ENCODE results near the gene EPHA4. TPM values are rescaled to one million over a fixed set of nuclear protein-coding genes. Genes with fewer than 3 reads are reported as not detected.

Gene EPHA4
- polyA plus RNA-seq, 1 donor (not counting 4 experiments of a cell fraction or from before 2014, with no cell fraction given) = 9.0 TPM

- Histone ChIP-seq H3K4me2 (ENCODE audit: control insufficient read depth, extremely low read depth, insufficient read depth, low read depth, low read length) (no peak overlapping the region), H3K79me2 (ENCODE audit: control insufficient read depth, insufficient read depth, low read length) (no peaks in the 10 kb centered on the region), H3K9me1 (ENCODE audit: control insufficient read depth, extremely low read depth, insufficient read depth, low read length) (no peaks in the 10 kb centered on the region), H4K20me1 (ENCODE audit: control insufficient read depth, extremely low read depth, insufficient read depth, low read length) (no peaks in the 10 kb centered on the region), H3K9ac (ENCODE audit: control insufficient read depth, extremely low read depth, insufficient read depth, low read length) (no peak overlapping the region), H2AFZ (ENCODE audit: control insufficient read depth, low read length) (no peak overlapping the region), H3K4me3 (ENCODE audit: control insufficient read depth in 2 of 3, extremely low read depth in 1 of 3, insufficient read depth in 2 of 3, low read depth in 1 of 3, low read length in 3 of 3) (no peak overlapping the region), H3K4me1 (ENCODE audit: control insufficient read depth, extremely low read depth, insufficient read depth, low read length) (peaks cover 10% of the 10 kb centered on the region), H3K27me3 (ENCODE audit: control insufficient read depth, extremely low read depth, insufficient read depth, low read length) (no peaks in the 10 kb centered on the region), H3K36me3 (ENCODE audit: control insufficient read depth in 2 of 2, extremely low read depth in 1 of 2, insufficient read depth in 2 of 2, low read length in 2 of 2) (no peaks in the 10 kb centered on the region), H3K27ac (ENCODE audit: control insufficient read depth, insufficient read depth, low read length) (no peak overlapping the region), H3K9me3 (ENCODE audit: control insufficient read depth, low read depth, low read length) (no peaks in the 10 kb centered on the region)
- dilution Hi-C loops (cut with MboI; ENCODE audit: extremely low pct_ligation_motif_present, low sequenced_read_pairs) = no loop called here
- DNase-seq (ENCODE audit: low read depth, low spot score) = no peak
- FAIRE-seq = no peak
- TF ChIP-seq EZH2 (IDR thresholded peaks at IDR 0.05; ENCODE audit: low read length) (no peak), CTCF (optimal IDR thresholded peaks at IDR 0.05 in 1 of 3, IDR thresholded peaks at IDR 0.05 in 1 of 3, conservative IDR thresholded peaks at IDR 0.05 in 1 of 3; ENCODE audit: extremely low read depth in 1 of 3, insufficient read depth in 2 of 3, low read length in 3 of 3) (no peak)
These were observed 146.8 kb downstream of the EPHA4 start for GRCh38 chr2:221425353-221425752.

DNA sequence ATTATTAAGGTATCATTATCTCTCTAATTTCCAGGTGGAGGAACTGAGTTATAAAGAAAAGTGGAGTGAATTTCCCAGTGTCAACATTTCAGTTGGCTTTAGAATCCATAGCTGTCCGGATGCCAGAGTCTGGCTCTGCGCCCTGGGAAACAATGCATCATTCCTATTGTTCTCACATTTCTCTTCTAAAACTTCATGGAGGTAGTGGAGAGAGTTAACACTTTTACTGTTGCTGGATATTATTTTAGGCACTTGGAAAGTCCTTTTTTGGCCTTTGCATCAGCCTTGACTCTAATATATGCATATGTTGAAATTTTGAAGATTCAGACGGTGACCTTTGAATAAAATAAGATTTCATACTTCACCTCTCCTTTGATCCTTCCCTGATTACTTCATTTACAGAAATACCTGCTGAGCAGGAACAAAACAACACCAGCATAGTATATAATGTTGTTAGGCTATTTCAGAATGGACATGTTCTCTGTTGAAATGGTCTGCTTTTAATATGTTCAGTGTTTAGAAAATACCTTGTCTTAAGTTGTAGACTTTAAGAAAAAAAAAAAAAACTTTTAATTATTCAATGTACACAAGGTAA lies 148.8 kb downstream of the EPHA4 start:
- dilution Hi-C loops (cut with MboI; ENCODE audit: extremely low pct_ligation_motif_present, low sequenced_read_pairs) = no loop called here
- Histone ChIP-seq H3K9ac (ENCODE audit: control insufficient read depth, extremely low read depth, insufficient read depth, low read length) (no peak overlapping the region), H3K79me2 (ENCODE audit: control insufficient read depth, insufficient read depth, low read length) (no peaks in the 10 kb centered on the region), H3K4me3 (ENCODE audit: control insufficient read depth in 2 of 3, extremely low read depth in 1 of 3, insufficient read depth in 2 of 3, low read depth in 1 of 3, low read length in 3 of 3) (no peak overlapping the region), H3K27ac (ENCODE audit: control insufficient read depth, insufficient read depth, low read length) (no peak overlapping the region), H3K9me3 (ENCODE audit: control insufficient read depth, low read depth, low read length) (no peaks in the 10 kb centered on the region), H3K36me3 (ENCODE audit: control insufficient read depth in 2 of 2, extremely low read depth in 1 of 2, insufficient read depth in 2 of 2, low read length in 2 of 2) (no peaks in the 10 kb centered on the region), H4K20me1 (ENCODE audit: control insufficient read depth, extremely low read depth, insufficient read depth, low read length) (no peaks in the 10 kb centered on the region), H2AFZ (ENCODE audit: control insufficient read depth, low read length) (no peak overlapping the region), H3K4me2 (ENCODE audit: control insufficient read depth, extremely low read depth, insufficient read depth, low read depth, low read length) (no peak overlapping the region), H3K4me1 (ENCODE audit: control insufficient read depth, extremely low read depth, insufficient read depth, low read length) (no peaks in the 10 kb centered on the region), H3K9me1 (ENCODE audit: control insufficient read depth, extremely low read depth, insufficient read depth, low read length) (no peaks in the 10 kb centered on the region), H3K27me3 (ENCODE audit: control insufficient read depth, extremely low read depth, insufficient read depth, low read length) (no peaks in the 10 kb centered on the region)
- TF ChIP-seq EZH2 (IDR thresholded peaks at IDR 0.05; ENCODE audit: low read length) (no peak), CTCF (optimal IDR thresholded peaks at IDR 0.05 in 1 of 3, IDR thresholded peaks at IDR 0.05 in 1 of 3, conservative IDR thresholded peaks at IDR 0.05 in 1 of 3; ENCODE audit: extremely low read depth in 1 of 3, insufficient read depth in 2 of 3, low read length in 3 of 3) (no peak)
- FAIRE-seq (no peak), DNase-seq (ENCODE audit: low read depth, low spot score) (no peak)

All from keratinocyte (primary cell).